Left cardiac atrium (tissue), 4 donors: ENCODE results near the gene GARNL3. TPM values are rescaled to one million over a fixed set of nuclear protein-coding genes. Genes with fewer than 3 reads are reported as not detected.

Experiments used
- ATAC-seq, 2 donors: fragments of 200-7000 bp; cut with Tn5 transposase; one replicate each; pipeline ENCODE4 v1.9.1; 2020; ENCODE audit warnings: mild to moderate bottlenecking in 2 of 2, moderate library complexity in 2 of 2
- DNase-seq: peaks from one replicate; pipeline ENCODE4 v3.0.0-alpha.2; 2020
- intact Hi-C, 2 donors: fragments of 100-400 bp; cut with DNase I; formaldehyde crosslinking; loops; one replicate each; pipeline versions ENCODE4 v1.14.1 to v1.15.1; 2022 to 2023
- long read RNA-seq: library from polyadenylated mRNA; unstranded; transcript quantifications from one replicate; pipeline ENCODE4 v2.0.0, GENCODE V29; 2021
- total RNA-seq, 2 donors: library from RNA; stranded (reverse); fragmentation: NEBNext Ultra II Directional; extraction: Animal tissue kit (Norgen Biotek cat#: 25700); gene quantifications; one replicate each; pipeline ENCODE4 v1.2.1, GENCODE V29; 2021
- donor health status: DM: no; HTN: yes; CAD: no.
- donor health status: DM: no; HTN: yes; CAD: no; lungs with severe emphysema.
- donor health status: DM: yes; HTN: yes; CAD: no.
- donor health status: Dilated cardiomyopathy.

GARNL3 gene
- total RNA-seq = 10 to 100 TPM; 10.0 to 11.2 TPM
- long read RNA-seq, partial matches to known transcripts = 1 of 8 reads
- long read RNA-seq, other reads (novel, unspliced or antisense) = 7 of 8 reads

- peak in 1 of 2 donors; percentile 45 for ATAC-seq
Measured at GRCh38 chr9:127264462-127265219, at the start of gene GARNL3. GARNL3 (plus strand) TSS chr9:127264774; CDS start chr9:127264878, 104 bp downstream.

GRCh38 chr9:127215268-127216209, 49.0 kb upstream of the GARNL3 start:
- intact Hi-C loops = loop anchor here in 1 of 2 donors (2.0 kb wide), 1 partner anchor 133 kb away; no protein-coding TSS in a partner anchor
- ATAC-seq = no peak
- DNase-seq = no peak

More at GRCh38 chr9:127264462-127265219, at the start of gene GARNL3:
- DNase-seq = no peak
- intact Hi-C loops = no loop called here

GRCh38 chr9:127216210-127216887, 48.2 kb upstream of the GARNL3 start:
- DNase-seq = no peak
- intact Hi-C loops = no loop called here
- no peak for ATAC-seq

GRCh38 chr9:127216888-127217217, 47.7 kb upstream of the GARNL3 start:
- no peak for ATAC-seq
- no peak for DNase-seq
- intact Hi-C loops = no loop called here

- intact Hi-C loops = no loop called here
- DNase-seq (no peak), ATAC-seq (no peak)
Measured at GRCh38 chr9:127218818-127219217, 45.8 kb upstream of the GARNL3 start.

- DNase-seq = no peak
- no peak for ATAC-seq
- intact Hi-C loops = no loop called here
Measured at GRCh38 chr9:127219520-127219919, 45.1 kb upstream of the GARNL3 start.

- ATAC-seq (no peak), DNase-seq (no peak)
- intact Hi-C loops = no loop called here
Measured at GRCh38 chr9:127221695-127222094, 42.9 kb upstream of the GARNL3 start.

GRCh38 chr9:127222388-127223095, 42.0 kb upstream of the GARNL3 start:
- intact Hi-C loops = no loop called here
- DNase-seq (no peak), ATAC-seq (no peak)

GRCh38 chr9:127223266-127223665, 41.3 kb upstream of the GARNL3 start:
- DNase-seq (no peak), ATAC-seq (no peak)
- intact Hi-C loops = no loop called here

- ATAC-seq (no peak), DNase-seq (no peak)
- intact Hi-C loops = no loop called here
Measured at GRCh38 chr9:127223810-127224177, 40.8 kb upstream of the GARNL3 start.

- ATAC-seq (peak; percentile 88 to 94), DNase-seq (peak; percentile 94)
- intact Hi-C loops = no loop called here
Measured at GRCh38 chr9:127224178-127224882, 40.2 kb upstream of the GARNL3 start.

- ATAC-seq (peak; percentile 93 to 96), DNase-seq (peak; percentile 98)
- intact Hi-C loops = no loop called here
Measured at GRCh38 chr9:127224883-127225739, 39.5 kb upstream of the GARNL3 start.

GRCh38 chr9:127225801-127226625, 38.6 kb upstream of the GARNL3 start:
- intact Hi-C loops = no loop called here
- ATAC-seq = no peak
- DNase-seq = peak; percentile 38

- DNase-seq = no peak
- no peak for ATAC-seq
- intact Hi-C loops = no loop called here
Measured at GRCh38 chr9:127229691-127230417, 34.7 kb upstream of the GARNL3 start.

GRCh38 chr9:127231666-127232065, 32.9 kb upstream of the GARNL3 start:
- no peak for ATAC-seq
- intact Hi-C loops = no loop called here
- no peak for DNase-seq
